ENCODE measurements around the gene LRRC8B. TPM values are rescaled to one million over a fixed set of nuclear protein-coding genes. Genes with fewer than 3 reads are reported as not detected.

The LRRC8B gene
- total RNA-seq, 1 donor from 2014 or later: 2.8 TPM

DNA sequence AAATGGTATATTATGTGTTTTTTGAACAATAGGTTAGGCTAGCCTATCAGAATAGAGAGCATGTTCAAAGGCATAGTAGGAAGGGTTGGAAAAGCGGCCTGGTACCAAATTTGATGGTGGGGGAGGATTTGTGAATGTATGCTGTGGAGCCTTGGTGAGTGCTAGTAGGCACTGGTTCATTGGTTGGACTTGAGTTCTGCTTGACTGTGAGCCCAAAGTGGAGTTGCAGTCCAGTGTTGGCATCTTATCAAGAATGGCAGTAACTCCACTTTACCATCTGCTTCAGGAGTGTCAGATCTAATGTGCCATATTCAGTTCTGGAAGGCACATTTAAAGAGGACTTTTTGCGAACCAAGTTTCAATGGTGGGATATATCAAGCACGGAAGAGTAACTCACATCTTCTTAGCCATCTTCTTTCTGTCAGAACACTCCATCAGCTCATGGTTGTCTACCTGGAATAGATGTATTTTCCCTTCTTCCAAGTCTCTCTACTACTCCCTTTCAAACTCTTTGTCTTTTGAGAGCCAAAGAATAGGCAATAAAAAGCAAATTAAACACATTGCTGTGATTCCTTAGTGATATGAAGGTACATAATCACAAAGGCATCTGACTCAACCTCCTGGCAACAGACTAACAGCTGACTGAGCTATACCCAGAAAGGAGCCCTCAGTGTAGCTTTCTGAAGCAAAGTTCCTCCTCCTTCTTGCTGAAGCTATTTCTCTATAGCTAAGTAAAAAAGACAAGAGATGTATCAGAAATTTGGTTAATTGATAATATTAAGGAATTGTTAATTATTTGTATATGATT lies 21.7 kb downstream of the LRRC8B start:
- peak; percentile 41 for ATAC-seq
- no peak for DNase-seq (ENCODE audit: low spot score)

DNA sequence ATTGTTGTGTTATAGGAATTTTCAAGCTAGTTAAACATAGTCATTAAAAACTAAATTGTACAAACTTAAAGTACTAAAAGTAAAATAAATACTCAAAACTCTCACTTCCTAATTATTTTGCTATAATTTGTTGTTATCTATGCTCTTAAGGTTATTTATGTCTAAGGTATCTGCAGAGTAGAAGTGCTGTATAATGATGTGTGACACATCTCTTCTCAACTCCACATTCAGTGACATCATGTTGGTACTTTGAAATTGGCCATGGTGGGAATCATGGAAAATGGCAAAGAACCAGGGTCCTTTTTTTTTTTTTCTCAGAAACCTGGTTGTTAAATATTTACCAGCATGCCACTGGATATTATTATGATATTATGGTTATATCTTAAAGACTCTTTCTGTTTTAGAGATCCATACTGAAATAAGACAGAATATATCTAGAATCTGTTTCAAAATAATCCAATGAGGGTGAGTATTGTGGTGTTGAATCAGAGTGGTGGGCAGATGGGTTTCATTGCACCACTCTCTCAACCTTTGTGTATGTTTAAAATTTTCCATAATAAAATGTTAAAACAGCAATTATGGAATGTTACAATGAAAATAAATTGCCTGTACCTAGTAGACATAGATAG lies 22.4 kb downstream of the LRRC8B start:
- no peak for DNase-seq (ENCODE audit: low spot score)
- no peak for ATAC-seq

DNA sequence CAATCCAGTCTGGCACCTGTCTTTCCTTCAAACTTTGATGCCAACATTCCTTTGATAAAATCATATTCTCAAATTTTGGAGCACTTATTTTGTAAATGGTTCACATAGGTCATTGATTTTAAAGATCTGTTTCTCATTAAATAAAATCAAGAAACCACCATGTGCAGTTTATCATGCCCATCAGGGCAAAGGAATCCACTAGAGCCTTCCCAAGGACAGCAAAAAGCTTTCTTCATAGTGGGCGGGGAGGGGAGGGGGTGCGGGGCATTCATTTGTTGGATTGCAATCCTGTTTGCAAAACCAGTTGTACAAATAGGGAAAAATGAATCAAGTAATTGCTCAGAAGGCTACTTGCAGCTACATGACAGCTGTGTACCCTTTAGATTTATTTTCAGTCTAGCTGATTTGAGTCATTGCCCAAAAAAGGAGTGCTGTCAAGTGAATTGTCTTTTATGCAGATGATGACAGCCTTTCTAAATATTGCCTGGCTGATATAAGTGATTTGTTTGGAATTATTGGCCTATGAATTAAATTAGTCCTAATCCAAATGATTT lies 23.0 kb downstream of the LRRC8B start:
- DNase-seq (ENCODE audit: low spot score): no peak
- peak; percentile 48 for ATAC-seq

DNA sequence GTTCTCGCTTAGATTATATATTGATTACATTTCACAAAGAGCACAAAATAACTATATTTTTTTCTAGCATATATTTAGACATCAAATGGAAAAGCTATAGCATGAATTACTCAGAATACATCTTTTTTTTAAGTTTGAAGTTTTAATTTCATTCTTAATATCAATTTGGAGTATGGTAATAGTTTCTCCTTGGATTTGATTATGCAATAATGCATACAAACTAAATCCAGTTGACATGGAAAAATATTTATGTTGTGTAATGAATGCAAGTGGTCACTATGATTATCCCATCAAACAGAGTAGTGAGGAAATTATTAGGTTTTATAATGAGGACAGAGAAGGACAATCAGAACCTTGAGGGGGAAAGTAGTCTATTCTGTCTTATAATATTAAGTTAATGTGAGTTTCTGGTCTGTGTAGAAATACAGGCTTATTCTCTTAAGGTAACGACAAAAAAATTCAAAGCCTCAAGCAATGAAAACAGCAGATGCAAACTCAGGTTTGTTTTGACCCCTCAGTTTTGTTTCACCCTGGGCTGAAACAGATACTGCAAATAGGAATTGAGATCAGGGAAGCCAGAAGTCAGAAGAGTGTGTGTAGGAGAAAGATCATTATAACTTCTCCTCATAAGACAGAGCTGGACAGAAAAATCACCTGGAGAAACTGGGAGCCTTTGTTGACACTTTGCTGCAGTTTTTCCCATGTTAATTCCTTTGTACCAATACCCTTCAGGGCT lies 23.7 kb downstream of the LRRC8B start:
- no peak for DNase-seq (ENCODE audit: low spot score)
- no peak for ATAC-seq

DNA sequence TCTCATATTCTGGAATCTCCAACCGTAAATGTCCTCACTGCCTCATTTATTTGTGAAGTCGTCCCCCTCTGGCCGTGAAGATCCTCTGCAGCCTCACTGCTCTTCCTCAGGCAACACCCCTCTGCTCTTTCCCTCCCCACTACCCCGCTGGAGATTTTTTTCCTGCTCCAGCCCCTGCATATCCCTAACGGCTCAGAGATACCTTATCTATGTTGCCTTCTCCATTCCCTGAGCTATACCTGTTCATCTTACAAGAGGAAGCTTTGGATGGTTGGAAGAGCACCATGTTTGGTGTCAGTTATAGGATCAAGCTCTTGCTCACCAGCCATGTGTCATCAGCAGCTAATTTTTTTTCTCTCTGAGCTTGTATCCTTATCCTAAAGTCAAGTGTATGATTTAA lies 26.4 kb downstream of the LRRC8B start:
- DNase-seq (ENCODE audit: low spot score) (no peak), ATAC-seq (no peak)

DNA sequence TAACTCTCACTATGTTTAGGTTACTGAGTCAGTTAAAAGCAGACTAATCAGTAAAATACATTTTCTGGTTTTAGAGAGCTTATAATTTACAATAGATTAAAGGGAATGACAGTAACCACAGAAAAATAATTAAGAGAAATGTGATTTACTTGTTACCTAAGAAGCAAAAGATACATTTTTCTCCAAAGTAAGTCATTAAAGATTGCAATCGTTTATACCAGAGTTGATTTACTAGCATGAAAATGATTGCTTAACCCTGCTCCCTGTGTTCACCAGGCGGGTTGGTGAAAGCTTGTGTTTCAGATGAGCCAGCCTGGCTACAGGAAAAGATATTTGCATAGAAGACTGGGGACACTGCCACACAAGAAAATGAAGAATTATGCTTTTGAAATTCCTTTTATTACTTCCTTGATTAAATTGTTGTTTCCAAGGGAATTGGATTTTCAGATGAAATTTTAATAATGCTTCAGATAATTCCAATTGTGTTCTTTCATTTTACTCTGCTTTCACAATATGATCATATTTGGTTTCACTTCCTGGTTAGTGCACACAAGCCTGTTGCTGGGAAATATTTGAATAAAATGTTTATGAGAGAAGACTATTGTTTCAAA lies 27.9 kb downstream of the LRRC8B start:
- ATAC-seq (peak; percentile 80), DNase-seq (ENCODE audit: low spot score) (peak; percentile 53)

DNA sequence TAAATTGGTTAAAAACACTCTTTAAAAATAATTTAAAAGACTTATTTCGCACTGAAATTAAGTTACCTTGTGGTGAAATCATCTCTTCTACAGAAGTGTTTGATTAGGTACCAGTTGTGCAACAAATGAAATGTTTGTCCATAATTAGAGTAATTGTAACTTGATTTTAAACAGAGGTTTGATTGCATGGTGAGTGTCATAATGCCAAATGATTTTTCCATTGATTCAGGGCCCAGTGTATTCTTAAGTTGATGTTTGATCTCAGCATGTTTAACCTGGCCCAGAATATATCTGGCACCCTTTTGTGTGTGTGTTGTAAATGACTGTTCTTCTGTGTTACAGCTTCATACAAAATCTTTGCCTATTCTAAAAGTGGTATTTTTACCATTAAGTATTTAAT lies 28.5 kb downstream of the LRRC8B start:
- DNase-seq (ENCODE audit: low spot score) (no peak), ATAC-seq (peak; percentile 81)

DNA sequence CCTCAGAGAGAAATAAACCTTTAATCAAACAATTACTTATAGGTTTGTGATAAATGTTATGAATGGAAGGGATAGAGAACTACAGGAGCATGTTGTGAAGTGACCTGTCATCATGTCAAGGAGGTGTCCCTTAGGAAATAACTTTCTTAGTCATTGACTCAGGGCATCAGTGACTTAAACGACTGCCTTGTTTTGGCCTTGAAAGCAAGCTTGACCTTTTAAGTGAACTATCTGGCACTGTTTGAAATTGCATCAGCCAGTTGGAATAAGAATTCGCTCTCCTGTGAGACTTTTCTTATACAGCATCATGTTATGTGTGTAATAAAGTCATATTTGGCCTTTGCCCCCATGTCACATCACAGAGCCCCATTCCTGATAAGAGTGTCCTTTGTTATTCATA lies 30.9 kb downstream of the LRRC8B start:
- no peak for DNase-seq (ENCODE audit: low spot score)
- no peak for ATAC-seq

DNA sequence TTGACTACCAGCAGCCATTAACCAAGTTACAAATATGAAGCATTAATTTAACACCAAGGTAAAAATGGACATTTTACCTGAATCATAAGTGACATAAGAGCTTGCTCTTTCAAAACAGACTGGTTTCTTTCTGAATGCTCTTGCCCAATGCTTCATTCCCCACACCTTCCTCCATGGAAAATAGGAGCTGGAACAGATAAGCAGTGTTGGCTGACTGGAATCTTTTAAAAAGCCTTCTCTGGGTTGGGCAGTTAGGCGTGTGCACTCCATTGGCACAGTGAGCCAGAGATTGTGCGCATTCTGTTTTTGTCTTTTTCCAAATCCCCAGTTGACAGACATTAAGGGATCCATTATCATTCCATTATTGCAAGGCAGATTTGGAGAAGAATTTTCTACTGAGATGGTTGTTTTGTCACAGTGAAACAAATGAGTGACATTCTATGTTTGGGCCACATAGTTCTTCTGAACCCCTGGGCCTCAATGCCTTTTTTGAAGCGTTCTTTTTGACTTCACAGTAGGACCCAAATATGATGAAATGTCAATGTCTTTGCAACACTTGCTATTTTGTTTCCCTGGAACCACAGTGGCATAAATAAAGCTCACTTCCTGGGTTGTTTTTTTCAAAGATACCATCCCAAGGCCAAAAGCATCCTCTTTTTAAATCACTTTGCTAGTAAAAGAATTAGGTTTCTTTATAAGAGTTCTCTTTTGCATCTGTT lies 32.3 kb downstream of the LRRC8B start:
- DNase-seq (ENCODE audit: low spot score) (no peak), ATAC-seq (peak; percentile 39)

DNA sequence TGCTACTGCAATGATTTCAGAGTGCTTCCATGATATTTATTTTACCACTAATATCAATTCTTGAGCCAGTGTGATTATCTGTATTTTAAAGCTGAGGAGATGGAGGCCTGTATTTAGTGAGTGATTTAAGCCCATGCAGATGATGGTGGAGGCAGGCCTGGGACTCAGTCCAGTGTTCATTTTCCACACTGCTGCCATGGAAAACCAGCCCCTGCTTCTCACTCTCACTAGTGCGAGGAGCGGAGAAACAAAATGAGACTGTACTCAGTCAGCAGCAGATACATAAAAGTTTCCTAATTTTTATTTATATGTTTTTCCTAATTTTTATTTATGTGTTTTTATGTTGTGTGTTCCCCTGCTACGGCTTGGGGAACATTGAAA lies 32.8 kb downstream of the LRRC8B start:
- no peak for DNase-seq (ENCODE audit: low spot score)
- no peak for ATAC-seq

DNA sequence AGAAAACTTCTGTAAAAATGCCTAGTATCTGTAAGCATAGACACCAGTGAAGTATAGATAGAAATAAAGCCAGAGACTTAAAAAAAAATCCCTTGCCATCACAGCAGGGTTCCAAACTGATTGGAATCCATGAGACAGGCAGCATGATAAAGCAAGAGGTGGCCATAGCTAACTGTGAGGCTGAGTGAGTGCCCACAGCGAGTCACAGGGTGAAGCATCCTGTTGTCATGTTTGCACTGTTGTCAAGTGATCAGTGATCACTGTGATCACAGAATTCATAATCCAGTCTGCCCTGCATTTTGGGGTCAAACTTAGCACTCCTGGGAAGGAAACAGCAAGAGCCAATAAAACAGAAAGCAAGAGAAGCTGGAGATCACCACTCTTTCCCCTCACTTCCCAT lies 33.3 kb downstream of the LRRC8B start:
- DNase-seq (ENCODE audit: low spot score) (no peak), ATAC-seq (no peak)

DNA sequence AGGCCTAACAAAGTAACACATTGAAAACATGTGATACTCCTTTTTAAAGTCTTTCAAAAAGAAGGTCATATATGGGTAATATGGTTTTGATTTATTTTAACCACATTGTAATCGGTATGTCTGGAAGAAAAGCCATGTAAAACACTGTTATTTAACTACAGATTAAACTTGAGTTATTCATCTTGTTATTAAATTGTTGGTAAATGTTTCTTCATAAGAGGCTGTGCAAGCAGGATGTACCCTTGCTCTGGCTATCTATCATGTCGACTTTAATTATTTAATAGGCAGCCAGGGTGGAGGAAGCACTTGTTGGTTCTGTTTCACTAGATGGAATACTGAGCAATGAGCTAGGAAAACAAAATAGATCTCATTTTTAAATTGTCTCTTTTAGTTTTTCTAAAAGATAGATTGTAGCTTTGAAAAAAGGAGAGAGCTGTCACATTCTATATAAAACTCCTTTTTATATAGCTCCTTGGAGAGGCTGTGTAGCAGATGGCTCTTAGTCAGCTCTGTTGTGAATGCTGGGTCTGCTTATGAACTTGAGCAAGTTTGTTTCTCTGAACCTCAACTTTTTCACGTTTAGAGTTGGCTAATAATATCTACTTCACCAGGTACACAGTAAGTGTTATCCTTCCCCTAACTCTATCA lies 39.5 kb downstream of the LRRC8B start:
- ATAC-seq (no peak), DNase-seq (ENCODE audit: low spot score) (no peak)

DNA sequence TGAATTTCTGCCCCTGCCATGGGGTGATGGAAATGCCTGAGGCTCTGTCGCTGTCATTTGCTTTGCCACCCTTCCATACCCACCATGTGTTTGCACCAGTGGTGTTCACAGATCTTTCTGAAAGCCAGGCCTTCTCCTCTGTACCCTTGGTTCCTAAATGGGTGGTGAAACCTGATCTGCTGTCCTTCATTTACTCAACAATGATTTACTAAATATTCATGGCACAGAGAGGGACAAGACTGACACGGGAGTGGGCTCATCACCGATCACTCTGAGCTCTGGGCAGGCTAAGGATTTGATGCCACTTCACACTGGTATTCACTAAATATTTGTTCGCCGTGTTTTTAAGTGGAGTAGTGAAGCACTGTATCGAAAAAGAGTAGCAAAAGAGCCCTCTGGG lies 40.9 kb downstream of the LRRC8B start:
- DNase-seq (ENCODE audit: low spot score): no peak
- no peak for ATAC-seq

DNA sequence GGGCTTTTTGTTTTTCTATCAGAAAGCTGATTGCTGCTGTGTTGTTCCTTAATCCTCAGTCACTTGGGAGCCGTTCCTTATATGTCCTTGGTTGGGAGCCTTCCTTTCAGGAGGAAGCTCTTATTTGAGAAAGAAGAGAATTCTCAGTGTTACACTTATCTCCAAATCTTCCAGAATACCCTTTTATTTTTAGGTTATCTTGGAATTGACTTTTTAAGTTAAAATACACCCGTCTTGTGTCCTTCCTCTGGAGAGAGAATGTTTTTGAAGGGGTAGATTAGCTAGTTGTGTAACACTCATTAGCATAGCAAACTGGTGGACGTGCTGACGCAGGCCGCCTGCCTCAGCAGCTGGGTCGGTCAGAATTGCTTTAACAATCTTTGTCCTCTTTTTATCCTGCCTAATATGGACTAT lies 42.1 kb downstream of the LRRC8B start:
- ATAC-seq: peak; percentile 98
- DNase-seq (ENCODE audit: low spot score): peak; percentile 66

DNA sequence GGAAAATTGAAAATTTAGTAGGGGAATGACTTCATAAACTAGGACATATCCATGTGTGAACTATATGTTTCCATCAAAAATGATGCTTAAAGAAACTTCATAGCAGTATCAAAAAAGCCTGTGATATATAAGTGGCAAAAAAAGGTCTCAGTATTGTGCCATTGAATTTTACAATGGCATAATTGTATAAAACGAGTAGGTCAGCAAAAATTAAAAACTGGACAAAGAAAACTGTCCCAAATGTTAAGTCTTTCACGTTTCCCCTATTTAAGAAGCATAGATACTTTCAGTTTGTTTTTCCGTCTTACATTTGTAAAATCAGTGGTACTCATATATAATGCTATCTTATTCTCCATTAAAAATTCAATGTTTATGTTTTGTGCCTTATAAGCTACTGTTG lies 43.2 kb downstream of the LRRC8B start:
- ATAC-seq (no peak), DNase-seq (ENCODE audit: low spot score) (no peak)

DNA sequence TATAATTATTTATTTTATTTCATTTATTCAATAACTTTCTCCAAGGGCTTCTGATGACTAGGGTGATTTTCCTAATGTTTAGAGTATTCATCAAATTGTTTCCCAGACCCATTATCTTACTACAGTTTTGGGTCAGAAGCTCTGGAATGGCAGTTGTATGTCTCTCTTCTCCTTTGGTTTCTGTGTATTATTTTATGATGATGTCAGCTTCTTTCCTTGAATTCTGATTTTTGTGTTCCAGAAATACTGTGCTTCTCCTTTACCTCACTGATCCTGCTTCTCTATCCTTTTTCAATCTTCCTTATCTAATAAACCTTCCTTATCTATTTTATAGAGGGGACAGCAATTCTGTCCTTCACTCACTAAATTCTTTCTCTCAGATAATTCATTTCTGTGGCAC lies 48.8 kb downstream of the LRRC8B start:
- no peak for ATAC-seq

DNA sequence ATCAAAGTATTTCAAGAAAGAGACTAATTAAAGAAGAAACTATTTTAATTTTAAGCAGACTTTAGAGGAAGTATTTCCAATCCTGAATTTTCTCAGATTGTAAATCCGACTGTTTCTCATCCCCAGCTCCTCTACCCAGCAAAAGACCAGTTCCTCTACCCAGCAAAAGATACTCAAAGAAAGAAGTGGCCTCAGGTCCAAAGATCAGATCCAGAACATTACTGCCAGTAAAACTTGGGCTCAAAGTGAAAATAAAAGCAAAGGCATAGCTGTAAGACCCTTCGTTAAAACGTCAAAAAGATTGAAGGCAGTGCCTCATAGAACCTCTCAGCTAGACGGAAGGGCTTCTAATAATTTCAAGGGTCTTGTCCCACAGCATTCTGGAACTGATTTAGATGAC lies 50.0 kb downstream of the LRRC8B start:
- DNase-seq (ENCODE audit: low spot score): no peak
- ATAC-seq: peak; percentile 72

More for the DNA sequence above, 48.8 kb downstream of the LRRC8B start:
- DNase-seq (ENCODE audit: low spot score): no peak

DNA sequence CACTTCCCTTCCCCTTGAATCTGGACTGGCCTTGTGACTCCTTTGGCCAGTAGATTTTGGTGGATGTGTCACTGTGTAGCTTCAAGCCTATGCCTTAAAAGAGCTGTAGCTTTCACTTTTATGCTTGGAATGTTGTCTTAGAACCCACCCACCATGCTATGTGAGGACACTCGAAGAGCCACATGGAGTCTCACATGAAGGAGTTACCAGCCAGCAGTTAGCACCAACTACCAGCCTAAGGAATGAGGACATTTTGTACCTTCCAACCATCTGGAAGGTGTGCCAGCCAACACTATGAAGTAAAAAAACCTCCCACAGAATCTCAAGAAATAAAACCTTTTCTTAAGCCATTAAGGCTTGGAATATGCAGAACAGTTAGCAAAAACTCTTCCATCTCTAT lies 50.6 kb downstream of the LRRC8B start:
- DNase-seq (ENCODE audit: low spot score) (no peak), ATAC-seq (no peak)

DNA sequence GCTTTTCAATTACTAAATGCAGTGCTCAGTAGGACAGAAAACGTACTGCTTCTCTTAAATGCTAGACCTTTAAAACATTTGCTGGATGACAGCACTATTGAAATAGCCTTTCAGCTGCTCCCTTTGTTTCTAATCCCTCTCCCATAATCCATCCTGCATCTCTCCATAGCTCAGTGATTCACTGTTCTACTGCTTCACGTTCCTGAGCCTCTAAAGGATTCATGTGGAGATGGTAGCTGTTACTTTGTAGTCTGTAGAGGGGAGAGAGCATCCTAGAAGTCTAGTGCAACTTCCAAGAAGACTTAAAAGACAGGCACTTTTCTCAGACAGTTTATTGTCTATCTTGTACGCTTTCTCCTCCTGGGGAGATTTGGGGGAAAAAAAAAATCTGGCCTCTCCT lies 51.4 kb downstream of the LRRC8B start:
- no peak for DNase-seq (ENCODE audit: low spot score)
- ATAC-seq: no peak

DNA sequence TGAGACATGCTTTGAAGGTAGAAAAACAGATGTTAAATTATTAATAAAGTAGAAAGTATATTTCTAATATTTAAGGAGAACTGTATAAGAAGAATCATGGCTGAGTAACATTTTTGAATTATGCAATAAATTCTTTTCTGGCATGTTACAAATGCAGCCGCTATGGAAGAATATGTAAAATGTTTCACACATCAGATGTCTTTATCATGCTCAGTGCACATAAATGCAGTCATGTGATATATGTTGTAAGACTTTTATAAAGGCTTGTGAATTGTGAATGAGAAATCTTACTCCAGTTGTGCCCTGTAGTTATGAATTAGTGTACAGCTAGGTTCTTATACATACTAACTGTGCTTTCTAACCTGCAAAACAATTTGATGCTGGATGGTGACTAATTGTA lies 53.5 kb downstream of the LRRC8B start:
- ATAC-seq: no peak
- DNase-seq (ENCODE audit: low spot score): no peak

Data from left lobe of liver (tissue), 2 donors.